ENCODE data around the gene NLRP8.

GRCh38 chr19:55990831-55991230 is 43.2 kb downstream of the NLRP8 start:
- TF ChIP-seq CTCF (IDR thresholded peaks at IDR 0.05): no peak
- no peak for TF ChIP-seq EP300 (IDR thresholded peaks at IDR 0.05)
- no peak for TF ChIP-seq POLR2A (IDR thresholded peaks at IDR 0.05)
- TF ChIP-seq POLR2AphosphoS5 (IDR thresholded peaks at IDR 0.05): no peak
